Stimulated activated CD8-positive, alpha-beta memory T cell treated with anti-CD3 and anti-CD28 coated beads, Interleukin-4, amount 100 ng/mL, for 48 hours (primary cell): ENCODE data around the gene TELO2.
A peak's percentile ranks its signal among the peaks of the same experiment; 100 is the strongest.

Source experiments
- DNase-seq: peaks from one replicate; pipeline ENCODE4 v3.0.0-alpha.2; 2020

The TELO2 gene

DNA sequence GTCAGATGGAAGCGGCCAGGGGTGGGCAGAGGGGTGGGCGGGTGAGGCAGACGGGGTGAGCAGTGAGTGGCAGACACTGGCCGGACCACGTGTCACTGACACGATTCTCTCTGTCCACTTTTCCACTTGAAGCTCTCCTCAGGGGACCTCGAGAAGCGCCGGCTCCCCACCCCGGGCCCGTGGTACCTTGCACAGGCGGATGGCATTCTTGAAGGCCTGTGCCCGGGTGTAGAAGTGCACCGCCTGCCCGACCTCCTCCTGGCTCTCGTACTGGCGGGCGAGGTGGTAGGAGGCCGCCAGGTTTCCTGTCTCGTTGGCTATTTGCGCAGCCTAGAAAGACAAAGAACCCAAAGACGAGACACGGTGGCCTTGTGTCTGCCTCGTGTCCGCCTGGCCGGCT lies 31.2 kb downstream of the TELO2 start:
- no peak for DNase-seq

DNA sequence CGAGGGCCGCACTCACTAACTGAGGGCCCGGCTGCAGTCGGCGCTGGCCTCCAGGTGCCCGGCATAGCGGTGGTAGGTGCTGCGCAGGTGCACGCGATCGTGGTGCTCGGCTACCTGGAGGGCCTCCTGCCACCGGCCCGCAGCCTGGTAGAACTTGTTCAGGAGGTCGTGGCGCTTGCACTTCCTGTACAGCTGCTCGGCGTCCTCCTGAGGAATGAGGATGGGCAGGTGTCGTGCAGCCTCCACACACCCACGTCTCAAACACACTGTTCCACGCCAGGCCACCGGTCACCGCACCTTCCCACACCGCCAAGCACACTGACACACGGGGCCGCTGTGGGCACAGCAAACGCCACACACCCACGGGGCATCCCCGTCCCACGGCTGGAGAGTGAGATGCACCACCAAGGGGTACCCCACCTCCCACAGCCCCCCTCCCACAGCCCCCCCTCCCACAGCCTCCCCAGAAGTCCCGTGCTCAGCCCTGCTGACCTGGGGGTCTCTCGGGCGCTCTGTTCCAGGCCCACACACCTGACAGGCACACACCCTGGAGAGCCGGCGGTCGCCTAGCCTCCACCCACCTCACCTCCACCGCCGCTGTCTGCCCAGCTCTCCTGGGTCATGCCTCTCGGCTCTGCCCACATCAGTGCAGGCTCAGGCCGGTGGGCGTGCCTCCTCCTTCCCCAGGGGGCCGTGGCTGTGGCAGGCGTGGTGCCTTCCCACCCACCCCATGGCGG lies 32.9 kb downstream of the TELO2 start:
- peak; percentile 34 for DNase-seq

DNA sequence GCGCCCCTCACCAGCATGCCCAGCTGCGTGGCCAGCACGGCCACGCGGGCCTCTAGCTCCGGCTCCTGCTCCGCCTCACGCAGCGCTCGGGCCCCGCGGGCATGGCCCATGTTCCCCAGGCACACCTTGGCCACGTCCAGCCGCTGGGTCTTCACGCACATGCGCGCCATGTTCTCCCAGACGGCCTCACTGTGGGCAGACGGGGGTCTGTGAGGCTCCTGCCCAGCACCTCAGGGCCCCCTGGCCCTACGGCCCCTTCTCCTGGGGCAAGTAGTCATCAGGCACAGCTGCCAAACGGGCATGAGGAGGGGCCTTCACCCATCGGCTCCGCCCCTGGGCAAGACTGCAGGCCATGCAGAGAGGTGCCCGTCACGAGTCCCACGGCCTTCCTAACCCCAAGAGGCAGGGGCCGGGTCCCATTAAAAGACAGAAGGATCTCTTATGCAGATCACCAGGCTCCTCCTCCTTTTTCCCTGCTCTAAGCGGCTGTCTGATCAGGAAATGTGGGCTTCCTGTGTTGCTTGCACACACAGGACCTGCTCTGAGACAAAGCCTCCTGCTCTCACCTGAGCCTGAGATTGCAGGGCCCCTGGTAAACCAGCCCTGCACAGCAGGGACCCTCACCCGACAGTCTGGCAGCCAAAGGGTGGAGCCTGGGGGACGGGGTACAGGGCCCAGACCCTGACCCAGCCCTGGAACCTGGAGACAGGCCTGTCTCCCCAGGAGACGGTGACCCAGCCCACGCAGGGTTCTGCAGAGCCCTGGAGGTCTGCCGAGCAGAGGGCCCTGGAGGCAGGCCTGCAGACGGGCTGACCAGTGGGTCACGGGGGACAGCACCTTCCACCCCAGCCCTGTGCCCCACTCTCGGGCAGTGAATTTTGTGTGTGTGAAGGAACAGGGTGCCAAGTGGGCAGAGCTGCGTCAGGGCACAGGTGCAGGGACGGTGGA lies 33.7 kb downstream of the TELO2 start:
- peak; percentile 36 for DNase-seq

DNA sequence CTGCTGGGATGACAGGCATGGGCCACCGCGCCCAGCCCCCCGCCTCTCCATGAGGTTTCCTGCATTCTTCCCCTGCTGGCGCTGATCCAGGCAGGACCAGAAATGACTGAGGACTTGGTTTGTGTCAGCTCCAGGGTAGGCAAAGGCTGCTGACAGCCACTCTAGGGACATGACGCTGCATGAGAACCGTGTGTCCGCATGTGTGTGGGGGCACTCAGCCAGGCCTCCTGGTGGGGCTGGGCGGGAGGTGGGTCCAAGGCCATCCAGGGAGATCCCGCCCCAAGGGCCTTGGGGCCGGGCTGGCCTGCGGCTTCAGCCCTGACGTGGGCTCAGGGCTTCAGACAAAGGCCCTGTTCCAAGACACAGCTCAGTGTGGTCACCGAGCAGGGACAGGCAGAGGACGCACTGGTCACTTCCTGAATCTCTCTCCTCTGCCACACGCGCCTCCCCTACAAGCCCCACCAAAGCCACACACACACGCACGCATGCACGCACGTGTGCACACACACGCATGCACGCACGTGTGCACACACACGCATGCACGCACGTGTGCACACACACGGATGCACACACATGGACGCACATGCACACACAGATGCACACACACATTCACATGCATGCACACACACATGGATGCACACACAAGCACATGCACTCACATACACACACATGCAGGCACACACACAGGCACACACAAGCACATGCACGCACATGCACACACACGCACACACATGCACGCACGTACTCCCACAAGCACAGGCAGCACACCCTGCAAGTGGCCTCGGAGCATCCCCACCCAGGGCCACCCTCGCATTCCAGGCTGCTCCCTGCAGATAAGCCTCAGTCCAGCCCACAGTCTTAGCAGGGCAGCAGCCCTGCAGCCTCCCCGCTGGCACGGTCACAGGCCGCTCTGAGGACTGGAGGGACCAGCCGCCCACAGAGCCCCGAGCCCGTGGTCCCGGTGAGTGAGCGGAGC lies 35.0 kb downstream of the TELO2 start:
- no peak for DNase-seq

DNA sequence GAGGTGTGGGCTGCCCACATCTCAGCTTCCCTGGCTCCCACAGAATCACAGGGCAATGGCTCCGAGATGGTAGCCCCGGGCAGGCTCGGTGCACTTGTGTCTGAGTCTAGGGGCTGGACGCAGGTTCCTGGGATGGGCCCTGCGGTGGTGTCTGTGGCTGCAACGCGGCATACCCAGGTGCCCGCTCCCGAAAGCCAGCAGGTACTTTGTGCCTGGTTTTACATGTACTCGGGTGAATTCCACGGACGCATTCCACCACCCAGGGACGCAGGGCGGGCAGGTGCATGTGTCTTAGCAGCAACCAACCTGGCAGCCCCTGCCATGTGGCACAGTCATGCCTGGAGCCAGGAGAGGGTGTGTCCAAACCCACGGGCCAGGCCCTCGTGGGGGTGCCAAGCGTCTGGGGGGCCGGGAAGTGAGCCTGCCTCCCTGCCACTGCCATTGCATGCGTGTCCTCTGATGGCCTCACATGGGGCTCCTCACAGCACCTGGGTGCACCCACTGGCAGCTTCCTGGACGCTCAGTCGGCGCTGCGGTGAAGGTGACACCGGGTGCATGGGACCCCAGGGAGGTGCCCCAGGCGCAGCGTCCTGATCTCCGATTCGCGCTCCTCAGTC lies 35.9 kb downstream of the TELO2 start:
- no peak for DNase-seq

DNA sequence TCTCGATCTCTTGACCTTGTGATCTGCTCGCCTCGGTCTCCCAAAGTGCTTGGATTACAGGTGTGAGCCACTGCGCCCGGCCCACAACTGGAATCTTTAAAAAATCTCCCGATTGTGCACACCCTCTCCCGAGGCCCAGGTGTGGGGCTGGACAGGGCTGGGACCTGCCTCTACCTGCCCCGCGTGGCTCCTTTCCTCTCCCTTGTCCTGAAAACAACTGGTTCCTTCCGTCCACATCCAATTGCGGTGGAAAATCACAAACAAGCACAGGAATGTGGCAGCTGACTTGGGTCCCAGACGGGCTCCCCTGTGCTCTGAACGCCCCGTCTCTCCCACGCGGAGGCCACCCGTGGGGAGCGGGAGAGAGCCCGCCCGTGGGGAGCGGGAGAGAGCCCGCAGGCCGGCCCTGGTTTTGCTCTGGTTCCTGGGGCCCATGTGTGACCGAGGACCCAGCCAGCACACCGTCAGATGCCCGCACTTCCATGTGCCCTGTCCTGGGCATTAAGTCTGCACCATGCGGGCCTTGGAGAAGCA lies 37.3 kb downstream of the TELO2 start:
- no peak for DNase-seq

DNA sequence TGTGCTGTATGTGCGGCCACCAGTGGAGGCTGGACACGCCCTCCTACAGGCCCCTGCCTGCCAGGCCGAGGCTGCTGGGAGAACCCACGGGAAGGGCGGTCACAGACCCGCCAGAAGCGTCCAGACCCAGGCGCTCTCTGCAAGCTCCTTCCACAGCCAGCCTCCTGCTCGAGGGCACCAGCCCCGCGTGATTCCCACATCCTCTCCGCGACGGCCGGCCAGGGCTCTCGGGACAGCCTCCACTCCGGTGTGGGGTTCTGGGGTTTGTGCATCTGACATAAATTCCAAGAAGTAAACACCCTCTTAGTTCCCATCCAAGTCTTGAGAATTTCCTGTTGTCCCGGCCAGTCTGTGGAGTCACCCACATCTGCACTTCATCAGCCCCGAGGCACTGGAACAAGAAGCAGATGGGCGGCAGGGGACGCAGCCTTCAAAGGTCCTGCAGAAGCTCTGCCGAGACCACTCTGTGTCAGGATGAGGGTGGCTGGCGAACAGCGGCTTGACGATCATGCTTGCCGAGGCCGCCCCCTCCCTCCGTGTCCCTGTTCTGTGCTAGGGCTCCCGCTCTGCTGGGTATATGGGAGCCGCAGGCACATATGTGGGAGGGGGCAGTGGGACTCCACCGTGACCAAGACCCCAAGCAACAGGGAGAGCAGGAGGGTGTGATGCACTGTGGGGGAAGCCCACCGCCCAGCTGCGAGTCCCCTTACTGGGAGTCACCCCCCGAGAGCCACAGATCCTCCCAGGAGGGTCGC lies 37.9 kb downstream of the TELO2 start:
- DNase-seq: no peak

DNA sequence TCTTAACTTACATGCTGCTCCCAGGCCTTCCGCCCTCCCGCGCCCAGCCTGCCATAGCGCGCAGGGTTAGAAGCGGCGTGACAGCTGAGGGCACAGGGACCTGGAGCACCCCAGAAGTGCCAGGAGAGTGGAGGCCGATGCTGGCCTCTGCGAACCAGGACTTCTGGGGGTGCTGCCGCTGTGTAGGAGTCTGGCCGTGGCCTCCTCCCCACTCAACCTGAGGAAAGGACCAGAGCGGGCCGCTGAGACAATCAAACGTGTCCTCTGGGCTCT lies 38.4 kb downstream of the TELO2 start:
- no peak for DNase-seq

DNA sequence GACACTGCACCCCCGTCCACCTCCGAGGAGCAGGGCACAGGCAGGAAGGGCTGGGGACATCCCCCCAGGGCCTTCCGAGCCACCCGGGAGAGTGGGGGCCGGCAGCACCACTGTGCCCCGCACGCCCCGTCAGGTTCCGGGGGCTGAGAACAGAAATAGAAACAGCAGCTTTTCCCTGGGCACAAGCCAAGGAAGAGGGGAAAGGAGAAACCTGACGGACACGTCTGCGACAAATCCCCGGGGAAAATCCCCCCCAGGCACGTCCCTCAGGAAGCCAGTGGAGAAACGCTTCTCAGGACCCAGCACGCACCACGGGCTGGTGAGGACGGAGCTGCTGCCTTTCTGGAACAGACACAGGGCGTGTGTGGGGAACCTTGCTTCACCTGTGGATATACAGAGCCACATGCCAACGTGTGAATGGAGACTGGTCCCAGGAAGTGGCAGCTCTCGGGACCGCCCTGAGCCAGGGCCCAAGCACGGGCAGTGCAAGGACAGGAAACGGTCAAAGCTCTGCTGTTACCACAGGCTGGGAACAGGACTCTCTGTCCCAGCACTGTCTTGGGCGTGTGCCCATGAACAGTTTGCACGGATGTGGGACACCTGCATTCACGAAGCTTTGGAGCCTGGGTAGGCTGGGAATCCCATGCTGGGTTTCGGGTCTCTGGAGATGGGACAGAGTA lies 39.1 kb downstream of the TELO2 start:
- DNase-seq: no peak

DNA sequence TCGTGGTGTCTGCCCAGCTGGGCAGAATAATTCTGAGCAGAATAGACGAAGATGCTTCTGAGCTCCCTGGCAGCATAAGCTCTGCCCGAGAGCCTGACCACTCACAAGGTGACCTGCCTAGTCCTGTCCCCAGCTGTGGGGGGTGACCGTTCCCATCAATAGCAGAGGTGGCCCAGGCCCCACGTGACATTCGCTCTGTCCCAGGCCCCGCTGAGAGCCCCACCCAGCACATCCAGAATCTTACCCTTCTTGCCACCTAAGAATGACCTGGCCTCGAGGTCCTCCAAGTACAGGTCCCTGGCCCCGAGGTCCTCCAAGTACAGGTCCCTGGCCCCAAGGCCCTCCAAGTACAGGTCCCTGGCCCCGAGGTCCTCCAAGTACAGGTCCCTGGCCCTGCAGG lies 39.6 kb downstream of the TELO2 start:
- DNase-seq: no peak

DNA sequence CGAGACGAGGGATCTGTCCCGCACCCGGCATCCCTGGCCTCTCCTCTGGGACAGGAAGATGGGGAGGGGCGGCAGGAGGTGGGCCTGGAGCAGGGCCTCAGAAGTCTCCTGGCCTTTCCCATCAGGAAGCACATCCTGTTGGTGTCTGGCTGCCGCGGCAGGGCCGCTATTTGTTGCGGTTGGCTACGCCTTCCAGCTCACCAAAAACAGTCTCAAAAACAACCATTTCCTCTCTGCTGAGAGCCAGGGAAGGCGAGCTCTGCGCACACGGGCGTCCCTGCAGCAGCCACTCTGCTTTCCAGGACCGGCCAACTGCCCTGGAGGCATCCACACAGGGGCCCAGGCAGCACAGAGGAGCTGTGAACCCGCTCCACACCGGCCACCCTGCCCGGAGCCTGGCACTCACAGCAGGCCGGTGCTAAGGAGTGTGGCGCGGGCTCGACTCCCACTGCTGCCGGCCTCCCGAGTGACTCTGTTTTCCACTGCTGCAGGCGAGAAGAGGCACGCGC lies 40.3 kb downstream of the TELO2 start, which contains the start of gene TMEM204:
Gene TMEM204 (plus strand): TSS at position 224 of the 509 bp plus-strand sequence. CDS start 610 bp downstream, outside the sequence.
- peak; percentile 52 for DNase-seq

DNA sequence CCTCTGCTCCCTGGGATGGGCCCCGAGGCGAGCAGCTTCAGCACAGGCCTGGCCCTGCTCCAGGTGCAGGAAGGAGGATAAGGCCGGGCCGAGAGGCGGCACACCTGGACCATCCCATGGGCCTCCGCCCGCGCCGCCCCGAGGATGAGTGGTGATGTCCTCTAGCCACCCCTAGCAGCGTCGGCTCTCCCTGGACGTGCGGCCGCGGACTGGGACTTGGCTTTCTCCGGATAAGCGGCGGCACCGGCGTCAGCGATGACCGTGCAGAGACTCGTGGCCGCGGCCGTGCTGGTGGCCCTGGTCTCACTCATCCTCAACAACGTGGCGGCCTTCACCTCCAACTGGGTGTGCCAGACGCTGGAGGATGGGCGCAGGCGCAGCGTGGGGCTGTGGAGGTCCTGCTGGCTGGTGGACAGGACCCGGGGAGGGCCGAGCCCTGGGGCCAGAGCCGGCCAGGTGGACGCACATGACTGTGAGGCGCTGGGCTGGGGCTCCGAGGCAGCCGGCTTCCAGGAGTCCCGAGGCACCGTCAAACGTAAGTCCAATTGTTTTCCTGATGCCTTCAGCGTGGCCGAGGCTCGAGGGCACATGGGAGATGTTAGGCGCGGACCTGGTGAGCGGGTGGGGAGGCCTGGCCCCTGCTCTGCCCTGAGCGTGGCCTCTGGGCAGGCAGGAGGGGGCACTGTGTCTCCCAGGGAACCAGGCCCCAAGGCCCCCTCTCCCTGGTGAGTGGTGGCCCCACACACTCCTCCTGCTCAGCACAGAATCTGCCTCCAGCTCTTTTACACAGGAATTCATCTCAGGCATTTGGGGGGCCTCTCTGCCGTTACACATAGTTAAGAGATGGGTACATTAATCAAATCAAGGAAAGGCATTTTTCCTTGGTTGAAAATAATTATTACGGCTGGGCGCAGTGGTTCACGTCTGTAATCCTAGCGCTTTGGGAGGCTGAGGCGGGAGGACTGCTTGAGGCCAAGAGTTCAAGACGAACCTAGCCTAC lies 41.2 kb downstream of the TELO2 start:
- peak; percentile 52 for DNase-seq

DNA sequence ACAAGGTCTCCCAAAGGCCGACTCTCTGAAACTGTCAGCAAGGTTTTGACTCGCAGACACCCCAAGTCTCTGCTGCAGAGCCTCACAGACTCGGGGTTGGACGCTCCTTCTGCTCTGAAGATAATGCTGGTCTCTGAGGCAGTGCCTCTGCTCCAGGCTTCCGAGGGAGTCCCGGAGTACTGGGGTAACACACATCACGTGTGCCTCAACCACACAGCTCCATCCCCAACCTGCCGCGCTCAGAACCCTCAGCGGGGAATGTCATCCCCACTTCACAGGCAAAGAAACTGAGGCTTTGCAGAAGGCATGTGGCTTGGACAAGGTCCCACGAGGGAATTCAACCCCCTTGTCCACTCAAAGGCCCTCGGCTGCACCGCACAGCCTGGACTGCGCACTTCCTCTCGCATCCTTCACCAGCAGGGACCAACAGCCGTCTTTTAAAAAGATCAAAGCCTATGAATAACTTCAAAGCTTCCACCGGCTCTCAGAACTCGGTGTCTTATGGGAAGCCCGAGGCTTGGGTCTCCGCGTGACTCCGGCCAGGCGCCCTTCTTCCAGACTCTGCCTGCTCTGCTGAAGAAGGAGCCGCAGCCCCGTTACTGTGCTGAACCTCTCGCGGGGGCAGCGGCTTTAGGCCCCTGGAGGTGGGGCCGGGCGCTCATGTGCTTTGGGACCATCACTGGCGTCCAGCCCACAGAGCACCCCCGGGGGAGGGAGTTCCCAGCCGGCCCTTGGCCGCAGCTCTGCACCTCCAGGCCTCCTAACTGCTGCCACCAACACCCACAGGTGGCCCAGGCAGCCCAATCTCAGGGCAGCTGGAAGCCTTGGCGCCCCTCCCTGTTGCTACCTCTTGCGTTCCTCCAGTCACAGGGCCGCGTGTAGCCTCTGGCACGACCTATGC lies 42.5 kb downstream of the TELO2 start:
- DNase-seq: peak; percentile 49

DNA sequence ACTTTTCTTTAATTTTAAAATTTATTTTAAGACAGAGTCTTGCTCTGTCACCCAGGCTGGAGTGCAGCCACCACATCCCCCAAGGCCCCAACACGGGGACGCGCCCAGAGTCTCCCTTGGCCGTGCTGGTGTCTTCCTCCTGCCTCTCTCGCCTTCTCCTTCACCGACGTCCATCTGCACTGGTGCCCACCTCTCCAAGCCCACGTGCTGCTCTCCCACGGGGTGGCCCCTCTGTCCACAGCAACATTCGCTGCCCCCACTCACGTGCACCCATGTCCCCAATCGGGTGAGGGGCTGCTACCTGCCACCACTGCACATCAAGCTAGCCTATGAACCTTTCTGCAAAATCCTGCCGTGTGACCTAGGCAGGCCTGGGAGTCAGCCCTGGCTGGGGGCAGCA lies 43.4 kb downstream of the TELO2 start:
- no peak for DNase-seq

DNA sequence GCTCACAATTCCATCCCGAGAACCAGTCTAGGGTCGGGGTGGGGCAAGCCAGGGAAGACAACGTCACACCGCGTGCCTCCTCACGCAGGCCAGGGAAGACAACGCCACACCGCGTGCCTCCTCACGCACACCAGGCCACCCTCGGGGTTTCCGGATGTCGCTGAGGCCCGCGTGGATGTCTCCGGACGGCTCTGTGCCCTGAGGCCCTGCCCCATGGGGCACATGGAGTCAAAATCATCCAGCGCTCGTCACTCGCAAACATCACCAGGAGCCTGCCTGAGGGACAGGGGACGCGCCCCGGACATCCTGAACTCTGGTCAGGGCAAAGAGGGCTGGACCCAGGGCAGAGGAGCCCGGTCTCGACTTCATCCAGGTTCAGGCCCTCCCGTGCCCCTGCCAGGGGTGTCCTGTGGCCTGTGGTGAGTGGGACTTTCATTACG lies 44.0 kb downstream of the TELO2 start:
- DNase-seq: no peak

DNA sequence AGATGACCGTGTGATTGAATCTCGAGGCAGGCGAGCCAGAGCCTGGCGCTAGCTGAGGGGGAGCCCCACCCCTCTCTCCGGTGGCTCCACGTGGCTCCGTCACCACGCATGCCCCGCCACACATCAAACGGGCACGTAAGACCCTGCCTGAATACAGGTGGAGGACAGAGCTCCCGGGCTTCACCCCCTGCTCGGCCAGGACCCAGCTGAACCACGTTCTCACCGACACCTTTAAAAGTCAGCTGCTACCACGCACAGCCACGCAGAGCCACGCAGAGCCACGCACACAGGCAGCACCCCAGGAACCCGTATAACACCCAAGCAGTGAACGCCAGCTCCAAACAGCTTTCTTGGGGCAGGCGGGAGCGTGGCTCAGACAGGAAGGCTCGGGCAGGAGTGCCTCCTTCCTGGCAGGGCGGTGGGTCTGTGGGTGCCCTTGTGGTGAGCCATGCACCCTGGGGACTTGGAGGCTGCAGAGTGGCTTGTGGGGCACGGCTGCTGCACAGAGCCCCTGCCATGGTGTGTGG lies 44.7 kb downstream of the TELO2 start:
- DNase-seq: peak; percentile 54

DNA sequence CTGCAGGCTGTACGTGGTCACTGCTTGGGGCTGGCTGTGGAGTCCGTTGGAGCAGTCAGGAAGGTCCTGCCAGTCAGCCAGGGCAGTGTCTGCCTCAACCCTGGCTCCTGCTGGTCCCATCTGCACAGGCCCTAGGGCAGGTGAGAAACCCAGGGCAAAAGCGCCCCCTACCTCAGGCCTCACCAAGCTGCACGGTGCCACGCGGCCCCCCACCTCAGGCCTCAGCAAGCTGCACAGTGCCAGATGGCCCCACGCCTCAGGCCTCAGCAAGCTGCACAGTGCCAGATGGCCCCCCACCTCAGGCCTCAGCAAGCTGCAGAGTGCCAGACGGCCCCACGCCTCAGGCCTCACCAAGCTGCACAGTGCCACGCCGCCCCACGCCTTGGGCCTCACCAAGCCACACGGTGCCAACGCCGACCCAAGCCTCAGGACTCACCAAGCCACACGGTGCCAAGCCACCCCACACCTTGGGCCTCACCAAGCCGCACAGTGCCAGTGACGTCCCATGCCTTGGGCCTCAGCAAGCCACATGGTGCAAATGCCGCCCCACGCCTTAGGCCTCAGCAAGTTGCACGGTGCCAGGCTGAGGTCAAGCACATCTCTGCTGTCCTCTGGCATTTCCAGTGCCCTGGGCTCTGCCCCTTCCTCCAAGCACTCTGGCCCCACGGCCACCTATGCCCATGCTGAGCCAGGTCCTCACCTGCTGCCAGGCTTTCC lies 45.8 kb downstream of the TELO2 start:
- DNase-seq: peak; percentile 59
